ENCODE data around the gene MTA1.
A peak's percentile ranks its signal among the peaks of the same experiment; 100 is the strongest.

MTA1 gene

GRCh38 chr14:105467249-105467941 lies 47.8 kb downstream of the MTA1 start:
- no peak for DNase-seq

GRCh38 chr14:105467942-105468471 lies 48.4 kb downstream of the MTA1 start:
- DNase-seq, result no peak

DNA sequence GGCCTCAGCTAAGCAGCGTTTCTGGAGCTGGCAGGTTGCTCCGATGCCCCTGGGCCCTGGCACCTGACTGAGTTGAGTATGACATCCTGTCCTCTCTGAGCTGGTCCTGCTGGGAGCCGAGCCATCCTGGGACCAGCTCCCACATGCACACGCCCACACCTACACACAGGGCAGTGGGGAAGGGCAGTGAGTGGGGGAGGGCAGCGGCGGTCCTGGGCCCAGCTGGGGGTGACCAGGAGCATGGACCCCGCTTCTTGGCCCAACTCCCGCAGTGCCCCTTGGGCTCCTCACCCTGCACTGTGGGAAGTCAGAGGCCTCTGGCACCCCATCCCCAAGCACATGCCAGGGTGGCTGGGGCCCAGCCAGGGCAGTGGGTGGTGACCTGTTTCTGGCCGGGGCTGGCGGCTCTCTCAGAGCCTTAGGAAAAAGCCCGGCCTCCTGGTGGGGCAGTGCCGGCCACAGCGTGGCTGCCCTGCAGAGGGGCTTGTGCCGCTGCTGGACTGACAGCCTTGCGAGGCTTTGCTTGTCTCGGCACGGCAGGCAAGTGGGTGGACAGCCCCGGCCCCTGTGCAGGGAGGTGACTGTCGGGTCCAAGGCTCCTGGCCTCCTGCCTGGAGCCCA lies 49.1 kb downstream of the MTA1 start:
- no peak for DNase-seq

- DNase-seq, result no peak
These were observed 50.1 kb downstream of the MTA1 start for GRCh38 chr14:105469456-105470349.

DNA sequence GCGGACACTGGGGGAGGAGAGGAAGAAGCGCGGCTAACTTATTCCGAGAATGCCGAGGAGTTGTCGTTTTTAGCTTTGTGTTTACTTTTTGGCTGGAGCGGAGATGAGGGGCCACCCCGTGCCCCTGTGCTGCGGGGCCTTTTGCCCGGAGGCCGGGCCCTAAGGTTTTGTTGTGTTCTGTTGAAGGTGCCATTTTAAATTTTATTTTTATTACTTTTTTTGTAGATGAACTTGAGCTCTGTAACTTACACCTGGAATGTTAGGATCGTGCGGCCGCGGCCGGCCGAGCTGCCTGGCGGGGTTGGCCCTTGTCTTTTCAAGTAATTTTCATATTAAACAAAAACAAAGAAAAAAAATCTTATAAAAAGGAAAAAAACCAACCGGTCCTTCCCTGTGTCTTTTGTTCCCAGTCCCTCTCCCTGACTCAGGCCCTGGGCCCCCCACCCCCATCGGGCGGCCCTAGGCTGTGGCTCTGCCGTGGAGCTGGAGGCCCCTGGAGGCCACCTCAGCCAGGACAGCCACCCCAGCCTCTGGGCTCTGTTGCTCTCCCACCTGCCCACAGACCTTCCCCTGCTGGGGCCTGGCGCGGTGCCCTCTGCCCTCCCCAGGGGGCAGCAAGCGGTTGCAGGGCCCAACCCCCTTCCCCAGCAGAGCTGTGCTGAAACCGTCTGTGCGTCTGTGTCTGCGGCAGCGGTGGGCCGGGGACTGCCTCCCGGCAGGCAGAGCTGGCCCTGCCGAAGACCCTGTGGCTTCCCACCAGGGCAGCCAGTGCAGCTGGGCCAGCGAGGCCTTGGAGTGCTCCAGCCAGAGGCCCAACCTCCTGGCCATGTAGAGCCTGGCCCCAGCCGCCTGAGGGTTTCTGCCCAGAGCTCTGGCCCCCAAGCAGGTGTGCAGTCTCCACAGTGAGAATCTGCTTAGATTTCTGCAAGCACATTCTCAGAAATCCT lies 51.0 kb downstream of the MTA1 start:
- DNase-seq, result peak; percentile 59

GRCh38 chr14:105471297-105471821 lies 51.7 kb downstream of the MTA1 start:
- DNase-seq, result no peak

DNA sequence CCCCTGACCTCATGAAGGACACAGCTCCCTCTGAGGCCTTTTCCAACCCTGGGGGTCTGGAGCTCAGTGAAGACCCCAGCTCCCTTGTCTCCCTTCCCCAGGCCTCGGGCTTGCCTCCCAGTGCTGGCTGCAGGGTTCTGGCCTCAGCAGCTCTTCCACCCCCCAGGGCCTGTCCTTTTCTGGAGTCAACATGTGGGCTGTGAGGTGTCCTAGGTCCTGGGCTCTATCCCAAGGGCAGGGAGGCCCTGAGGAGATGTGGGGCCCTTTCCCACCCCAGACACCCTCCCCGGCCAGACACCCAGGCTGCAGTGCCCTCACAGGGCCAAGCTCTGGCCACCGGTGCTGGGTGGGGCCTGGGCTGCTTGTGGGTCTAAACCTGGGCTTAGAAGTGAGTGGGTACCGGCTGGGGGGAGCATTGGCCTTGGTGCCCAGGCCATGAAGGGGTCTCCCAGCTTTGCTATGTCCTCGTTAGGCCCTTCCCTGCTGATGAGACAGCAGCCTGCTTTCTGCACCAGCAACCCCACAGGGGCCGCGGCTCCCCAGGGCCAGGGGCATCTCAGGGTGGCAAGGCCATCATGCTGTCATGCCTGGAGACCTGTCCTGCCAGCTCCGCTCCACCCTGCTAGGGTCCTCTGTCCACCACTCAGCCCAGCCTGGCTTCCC lies 52.3 kb downstream of the MTA1 start:
- DNase-seq, result peak; percentile 28

DNA sequence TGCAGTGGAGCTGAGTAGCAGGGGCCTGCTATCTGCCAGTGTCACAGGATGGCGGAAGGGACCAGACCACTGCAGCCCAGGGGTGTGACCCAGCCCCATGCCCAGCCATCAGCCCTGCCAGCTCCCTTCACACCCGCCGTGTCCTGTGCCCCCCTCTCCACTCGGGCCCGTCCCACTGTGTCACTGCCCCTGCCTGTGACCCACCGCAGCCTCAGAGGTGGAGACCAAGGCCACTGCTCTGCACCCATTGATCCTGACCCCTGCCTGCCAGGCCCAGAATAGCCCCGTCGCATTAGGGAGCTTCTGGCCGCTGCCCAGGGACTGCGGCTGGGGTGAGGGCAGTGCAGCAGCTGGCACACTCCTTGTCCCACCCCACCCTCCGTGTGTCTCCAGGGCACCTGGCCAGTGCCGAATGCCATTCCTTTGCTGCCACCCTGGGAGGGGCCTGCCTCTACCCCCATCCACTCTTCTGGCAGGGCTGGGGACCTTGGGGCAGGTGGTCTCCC lies 52.9 kb downstream of the MTA1 start:
- DNase-seq, result no peak

DNA sequence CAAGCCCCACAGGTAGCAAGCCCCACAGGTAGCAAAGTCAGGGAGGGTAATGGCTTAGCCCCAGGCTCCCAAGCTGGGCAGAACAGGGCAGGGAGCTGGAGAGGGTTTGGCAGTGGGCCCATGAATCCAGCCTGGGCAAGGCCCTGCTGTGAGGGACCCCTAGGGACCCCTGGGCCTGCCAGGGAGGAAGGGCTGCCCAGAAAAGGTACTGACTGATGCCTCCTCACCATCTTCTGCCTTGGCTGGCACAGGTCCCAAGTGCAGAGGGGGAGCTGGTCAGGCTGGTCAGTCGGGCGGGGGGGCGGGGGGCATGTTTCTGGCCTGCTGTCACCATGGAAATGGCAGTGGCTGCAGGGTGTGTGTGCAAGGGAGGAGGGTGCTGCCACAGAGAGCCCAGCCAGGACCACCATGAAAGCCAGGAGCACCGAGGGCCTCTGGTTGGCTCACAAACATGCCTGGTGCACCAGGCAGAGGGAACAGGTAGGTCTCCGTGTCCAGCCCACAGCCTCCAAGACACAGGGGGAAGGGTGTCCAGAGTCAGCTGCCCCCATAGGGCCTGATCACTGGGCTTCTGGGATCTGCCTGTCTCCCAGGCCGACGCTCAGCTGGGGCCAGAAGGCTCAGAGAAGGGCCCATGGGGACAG lies 53.5 kb downstream of the MTA1 start:
- no peak for DNase-seq

DNA sequence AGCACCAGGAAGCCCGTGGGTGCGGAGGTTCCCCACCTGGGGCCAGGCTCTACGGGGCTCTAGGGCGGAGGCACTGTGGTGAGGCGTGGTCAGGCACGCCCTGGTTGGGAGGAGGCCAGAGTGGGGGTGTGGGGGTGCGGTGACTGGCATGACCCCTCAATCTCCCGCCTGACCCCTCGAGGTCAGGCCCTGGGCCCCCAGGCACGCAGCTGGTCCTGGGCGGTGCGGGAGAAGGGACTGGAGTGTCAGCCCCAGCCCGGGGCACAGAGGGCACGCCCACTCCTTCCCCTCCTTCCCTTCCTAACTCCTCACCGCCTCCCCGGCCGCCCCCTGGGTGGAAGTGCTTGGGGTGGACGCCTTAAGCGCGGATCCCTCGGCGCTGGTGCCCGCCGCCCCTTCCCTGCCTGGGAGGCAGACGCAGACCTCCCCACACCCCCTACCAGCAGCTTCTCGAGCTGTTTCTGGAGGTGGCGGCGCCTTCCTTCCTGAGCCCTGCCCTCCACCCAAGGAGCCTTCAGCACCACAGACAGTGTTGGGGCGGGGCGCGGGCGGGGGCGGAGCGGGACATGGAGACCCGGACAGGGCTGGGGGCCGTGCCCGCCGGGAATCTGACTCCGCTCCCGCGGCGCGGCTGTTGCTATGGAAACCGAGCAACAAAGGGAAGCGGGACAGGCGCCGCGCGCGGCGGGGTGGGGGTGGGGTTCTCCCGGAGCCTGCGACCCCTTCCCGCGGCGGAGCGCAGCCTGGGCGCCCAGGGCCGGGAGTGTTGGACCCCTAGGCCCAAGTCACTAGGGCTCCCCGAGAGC lies 54.3 kb downstream of the MTA1 start:
- DNase-seq, result peak; percentile 97

GRCh38 chr14:105474483-105475268 lies 55.0 kb downstream of the MTA1 start, which contains the start of gene CRIP2:
Gene CRIP2, plus strand, starts transcription at chr14:105474821. Its CDS starts 42 bp downstream, at chr14:105474863.
- peak; percentile 78 for DNase-seq

- DNase-seq, result peak; percentile 53
These were observed 55.9 kb downstream of the MTA1 start for GRCh38 chr14:105475269-105476096.

DNA sequence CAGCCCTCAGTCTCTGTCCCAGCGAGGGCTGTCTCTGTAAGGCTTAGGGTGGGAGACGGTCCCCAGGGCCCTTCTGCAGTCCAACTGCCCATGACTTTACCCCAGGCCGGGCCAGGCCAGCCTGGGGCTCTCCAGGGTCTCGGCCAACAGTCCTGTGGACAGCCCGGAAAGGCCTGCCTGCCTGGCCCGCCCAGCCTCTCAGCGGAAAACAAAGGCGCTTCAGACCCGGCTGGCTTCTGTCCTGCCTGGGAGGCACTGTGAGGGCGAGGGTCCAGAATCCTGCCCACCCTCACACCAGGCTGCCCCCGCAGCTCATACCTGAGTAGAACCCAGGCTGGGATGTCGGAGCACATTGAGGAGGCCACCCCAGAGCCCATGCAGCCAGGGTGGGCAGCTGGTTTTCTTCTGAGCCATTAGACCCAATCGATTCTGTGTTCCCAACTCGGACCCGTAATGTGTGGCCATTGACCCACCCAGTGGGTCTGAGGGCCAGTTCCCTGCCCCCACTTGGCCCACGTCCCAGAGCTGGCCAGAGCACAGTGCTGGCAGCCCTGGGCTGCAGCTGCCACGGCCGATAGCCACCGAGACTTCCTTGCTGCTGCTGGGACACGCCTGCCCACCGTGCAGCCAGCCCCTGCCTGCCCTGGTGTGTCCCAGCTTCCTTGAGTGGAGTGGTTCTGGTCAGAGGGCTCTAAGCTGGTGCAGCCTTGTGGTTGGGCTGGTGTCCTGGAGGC lies 56.6 kb downstream of the MTA1 start:
- peak; percentile 54 for DNase-seq

DNA sequence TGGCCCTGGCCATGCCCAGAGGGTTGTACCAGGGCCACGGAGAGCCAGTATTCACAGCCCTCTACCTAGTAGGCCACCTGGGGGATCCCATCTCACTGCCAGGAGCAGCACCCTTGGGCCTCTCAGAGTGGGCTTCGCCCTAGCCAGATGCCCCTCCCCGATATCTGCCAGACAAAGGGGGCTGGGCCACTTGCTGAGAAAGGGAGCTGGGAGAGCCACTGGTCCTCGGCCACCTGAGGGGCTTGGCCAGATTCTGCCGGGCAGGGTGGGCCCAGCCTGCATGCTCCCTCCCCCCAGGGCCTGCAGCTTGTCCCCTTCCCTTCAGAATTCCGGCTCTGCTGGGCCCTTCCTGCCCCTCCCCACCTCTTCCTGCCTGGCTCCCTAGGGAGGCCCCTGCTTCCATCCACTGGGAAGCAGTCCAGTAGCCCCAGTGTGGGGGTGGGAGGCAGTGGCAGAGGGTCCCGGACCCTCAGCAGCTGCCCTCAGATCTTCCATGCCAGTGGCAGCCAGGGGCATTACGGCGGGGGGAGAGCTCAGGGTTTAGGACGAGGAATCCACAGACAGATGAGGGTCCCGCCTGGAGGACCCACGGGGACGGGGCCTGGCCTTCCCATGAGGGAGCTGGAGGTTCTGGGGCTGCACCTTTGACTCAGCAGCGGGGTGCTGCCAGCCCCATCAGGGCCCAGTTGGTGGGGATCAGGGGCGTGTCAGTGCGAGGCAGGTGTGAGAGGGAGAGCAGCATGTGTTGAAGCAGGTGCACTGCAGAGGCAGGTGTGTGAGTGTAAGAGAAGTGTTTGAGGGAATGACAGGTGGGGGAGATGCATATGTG lies 57.4 kb downstream of the MTA1 start:
- no peak for DNase-seq

DNA sequence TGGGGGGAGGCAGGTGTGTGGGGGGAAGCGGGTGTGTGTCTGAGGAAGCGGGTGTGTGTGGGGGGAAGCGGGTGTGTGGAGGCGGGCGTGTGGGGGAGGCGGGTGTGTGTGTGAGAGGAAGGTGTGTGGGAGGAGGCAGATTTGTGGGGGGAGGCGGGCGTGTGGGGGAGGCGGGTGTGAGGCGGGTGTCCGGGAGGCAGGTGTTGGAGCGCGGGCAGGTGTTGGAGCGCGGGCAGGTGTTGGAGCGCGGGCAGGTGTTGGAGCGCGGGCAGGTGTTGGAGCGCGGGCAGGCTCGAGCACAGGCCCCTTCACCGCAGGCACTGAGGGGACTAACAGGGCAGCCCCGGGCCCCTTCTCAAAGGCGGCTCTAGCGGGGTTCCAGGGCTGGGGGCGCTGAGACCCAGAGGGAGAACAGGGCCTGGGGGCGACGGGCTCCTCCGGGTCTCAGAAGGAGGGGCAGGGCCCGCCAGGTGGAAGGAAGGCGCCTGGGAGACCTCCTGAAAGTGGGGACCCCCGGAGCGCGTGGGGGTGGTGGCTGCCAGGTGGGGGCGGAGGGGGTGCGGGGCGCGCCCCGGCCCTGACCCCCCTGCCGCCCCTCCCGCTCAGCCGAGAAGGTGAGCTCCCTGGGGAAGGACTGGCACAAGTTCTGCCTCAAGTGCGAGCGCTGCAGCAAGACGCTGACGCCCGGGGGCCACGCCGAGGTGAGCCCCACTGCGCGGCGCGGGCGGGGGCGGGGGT lies 58.2 kb downstream of the MTA1 start:
- peak; percentile 39 for DNase-seq

Measured in eye (tissue), 1 donor.